Mucosa of stomach (tissue), 1 donor: Measurements from ENCODE around the gene ZFP57.
"Not testable (repeated sequence)": the region's sequence is repeated elsewhere in the genome, so short reads cannot be mapped to it uniquely, and the experiment has no call there.

Experiments used
- H3K27me3 ChIP-seq: one replicate; pipeline ENCODE4 v1.7.0; 2013; ENCODE audit warnings: mild to moderate bottlenecking, low read length; ENCODE audit not compliant: control insufficient read depth, insufficient read depth
- H3K36me3 ChIP-seq: one replicate; pipeline ENCODE4 v1.7.0; 2013; ENCODE audit warnings: low read length; ENCODE audit not compliant: control insufficient read depth, insufficient read depth
- H3K4me1 ChIP-seq: one replicate; pipeline ENCODE4 v1.7.0; 2013; ENCODE audit warnings: mild to moderate bottlenecking, low read length; ENCODE audit not compliant: control insufficient read depth, insufficient read depth
- H3K4me3 ChIP-seq: one replicate; pipeline ENCODE4 v1.7.0; 2013; ENCODE audit warnings: low read length
- H3K9ac ChIP-seq: one replicate; pipeline ENCODE4 v1.7.0; 2013; ENCODE audit warnings: mild to moderate bottlenecking, low read length, moderate library complexity
- H3K9me3 ChIP-seq: one replicate; pipeline ENCODE4 v1.7.0; 2013; ENCODE audit warnings: mild to moderate bottlenecking, low read length, moderate library complexity; ENCODE audit not compliant: control insufficient read depth
- donor health status: Pancreatic carcinoma.

Gene ZFP57

DNA sequence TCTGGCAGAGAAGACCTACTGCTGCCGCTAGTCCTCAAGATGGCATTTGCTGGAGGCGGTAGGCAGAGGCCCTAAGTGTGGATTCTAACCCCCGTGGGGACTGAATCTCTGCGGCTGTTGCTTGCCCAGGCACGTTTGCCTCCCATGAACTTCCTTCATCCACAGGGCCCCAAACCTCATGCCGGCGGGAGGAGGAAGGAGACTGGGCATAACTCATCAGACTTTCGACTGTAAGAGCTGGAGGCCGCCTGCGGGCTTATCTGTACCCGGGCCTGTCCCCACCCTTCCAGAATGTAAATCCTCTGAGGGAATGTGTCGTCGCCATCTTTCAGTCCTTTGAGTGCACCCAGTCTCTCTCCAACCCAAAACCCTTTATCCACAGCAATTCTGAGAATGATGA is 990 bp downstream of the ZFP57 start:
- no peaks in the 10 kb centered on the region for H3K36me3 ChIP-seq
- no peak overlapping the region for H3K9ac ChIP-seq
- H3K4me3 ChIP-seq = no peak overlapping the region
- no peaks in the 10 kb centered on the region for H3K9me3 ChIP-seq
- no peaks in the 10 kb centered on the region for H3K4me1 ChIP-seq
- H3K27me3 ChIP-seq = peaks cover 12% of the 10 kb centered on the region

GRCh38 chr6:29678114-29678513 is 2.8 kb downstream of the ZFP57 start:
- no peak overlapping the region for H3K4me3 ChIP-seq
- peaks cover 8% of the 10 kb centered on the region for H3K27me3 ChIP-seq
- no peak overlapping the region for H3K9ac ChIP-seq
- H3K4me1 ChIP-seq = no peaks in the 10 kb centered on the region
- H3K9me3 ChIP-seq = no peaks in the 10 kb centered on the region
- no peaks in the 10 kb centered on the region for H3K36me3 ChIP-seq

DNA sequence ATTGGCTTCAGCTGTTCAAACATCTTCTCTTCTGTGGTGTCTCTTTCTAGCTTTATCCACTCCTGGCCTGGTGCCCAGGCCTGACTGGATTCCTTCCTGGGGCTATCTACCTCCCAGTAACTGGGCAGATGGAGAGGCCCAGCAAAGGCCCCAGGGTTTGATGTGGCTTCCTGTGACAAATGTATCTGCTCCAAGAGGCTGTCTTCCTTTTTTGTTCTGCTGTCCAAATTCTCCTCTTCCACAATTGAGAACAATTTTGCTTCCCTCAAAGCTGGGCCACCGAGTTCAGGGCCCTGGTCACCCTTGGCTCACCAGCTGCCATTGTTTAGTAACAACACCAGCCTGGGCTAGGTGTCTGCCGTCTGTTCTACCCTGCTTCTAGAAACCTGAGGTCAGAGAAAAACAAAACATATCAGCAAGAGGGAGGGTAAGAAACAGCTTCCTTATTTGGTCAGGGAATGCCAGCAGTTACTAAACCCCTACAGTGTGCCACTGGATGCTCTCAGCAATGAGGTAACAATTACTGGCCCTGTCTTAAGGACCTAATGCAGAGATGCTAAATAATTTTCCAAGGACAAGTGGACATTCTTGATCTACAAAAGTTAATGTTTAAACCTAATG is 3.9 kb downstream of the ZFP57 start:
- H3K4me1 ChIP-seq = no peaks in the 10 kb centered on the region
- no peak overlapping the region for H3K9ac ChIP-seq
- no peak overlapping the region for H3K4me3 ChIP-seq
- H3K9me3 ChIP-seq = no peaks in the 10 kb centered on the region
- H3K27me3 ChIP-seq = peaks cover 16% of the 10 kb centered on the region
- H3K36me3 ChIP-seq = no peaks in the 10 kb centered on the region

- Histone ChIP-seq H3K9me3 (no peaks in the 10 kb centered on the region), H3K4me1 (no peaks in the 10 kb centered on the region), H3K9ac (no peak overlapping the region), H3K36me3 (no peaks in the 10 kb centered on the region), H3K4me3 (no peak overlapping the region), H3K27me3 (peaks cover 13% of the 10 kb centered on the region)
Observed at GRCh38 chr6:29675561-29675960, 5.4 kb downstream of the ZFP57 start.

- H3K4me1 ChIP-seq = no peaks in the 10 kb centered on the region
Observed at GRCh38 chr6:29674008-29674407, 6.9 kb downstream of the ZFP57 start.

DNA sequence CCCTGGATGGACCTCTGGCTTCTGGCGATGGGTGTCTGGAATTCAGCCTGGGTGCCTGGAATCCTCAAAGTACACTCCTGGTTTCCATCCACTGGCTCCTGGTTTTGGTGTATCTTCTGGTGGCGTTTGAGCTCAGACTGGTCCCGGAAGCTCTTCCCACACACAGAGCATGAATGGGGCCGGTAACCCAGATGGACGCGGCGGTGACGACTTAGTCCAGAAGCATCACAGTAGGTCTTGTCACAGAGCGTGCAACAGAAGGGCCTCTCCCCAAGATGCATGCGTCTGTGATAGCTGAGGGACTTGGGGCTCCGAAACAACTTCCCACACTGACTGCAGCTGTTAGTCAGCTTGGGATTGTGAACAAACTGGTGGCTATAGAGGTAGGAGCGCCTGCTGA is 7.8 kb downstream of the ZFP57 start:
- no peaks in the 10 kb centered on the region for H3K9me3 ChIP-seq
- no peak overlapping the region for H3K9ac ChIP-seq
- H3K36me3 ChIP-seq = no peaks in the 10 kb centered on the region
- no peaks in the 10 kb centered on the region for H3K4me1 ChIP-seq
- H3K4me3 ChIP-seq = no peak overlapping the region
- H3K27me3 ChIP-seq = peaks cover 8% of the 10 kb centered on the region

More at GRCh38 chr6:29674008-29674407, 6.9 kb downstream of the ZFP57 start:
- no peaks in the 10 kb centered on the region for H3K9me3 ChIP-seq
- no peak overlapping the region for H3K9ac ChIP-seq
- H3K36me3 ChIP-seq = no peaks in the 10 kb centered on the region
- H3K4me3 ChIP-seq = no peak overlapping the region
- peaks cover 8% of the 10 kb centered on the region for H3K27me3 ChIP-seq

DNA sequence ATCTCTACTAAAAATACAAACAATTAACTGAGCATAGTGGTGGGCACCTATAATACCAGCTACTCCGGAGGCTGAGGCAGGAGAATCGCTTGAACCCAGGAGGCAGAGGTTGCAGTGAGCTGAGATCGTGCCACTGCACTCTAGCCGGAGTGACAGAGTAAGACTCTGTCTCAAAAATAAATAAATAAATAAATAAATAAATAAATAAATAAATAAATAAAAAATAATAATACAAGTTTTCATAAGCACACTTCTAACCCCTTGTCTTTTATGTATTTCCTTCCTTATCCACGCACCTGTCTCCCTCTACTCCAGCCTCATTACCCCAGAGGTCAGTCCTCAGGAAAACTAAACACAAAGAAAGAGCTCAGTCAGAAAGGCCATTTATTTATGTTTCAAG is 8.8 kb downstream of the ZFP57 start:
- not testable (repeated sequence) for H3K9me3 ChIP-seq, H3K27me3 ChIP-seq, H3K9ac ChIP-seq, H3K4me3 ChIP-seq, H3K36me3 ChIP-seq, H3K4me1 ChIP-seq

DNA sequence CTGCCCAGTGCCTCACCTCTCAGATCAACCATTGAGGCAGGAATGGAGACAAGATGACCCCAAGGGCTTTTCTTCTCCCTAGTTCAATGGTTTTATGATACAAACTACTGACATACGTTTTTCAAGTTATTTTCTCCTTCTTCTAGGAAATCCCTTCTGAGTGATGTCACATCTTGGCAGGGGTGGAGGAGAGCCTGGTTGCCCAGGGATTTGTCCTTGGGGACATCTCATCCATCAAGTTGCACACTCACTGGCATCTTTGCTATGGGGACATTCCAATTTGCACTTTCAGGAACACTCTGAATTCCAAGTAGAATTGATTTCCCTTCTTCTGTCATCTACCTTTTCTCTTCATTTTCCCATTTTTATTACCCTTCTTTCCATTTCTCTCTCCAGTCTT is 9.9 kb downstream of the ZFP57 start:
- Histone ChIP-seq H3K27me3 (peaks cover 8% of the 10 kb centered on the region), H3K9ac (no peak overlapping the region), H3K4me3 (no peak overlapping the region), H3K36me3 (no peaks in the 10 kb centered on the region), H3K4me1 (no peaks in the 10 kb centered on the region), H3K9me3 (no peaks in the 10 kb centered on the region)

GRCh38 chr6:29667158-29667557 is 13.8 kb downstream of the ZFP57 start:
- no peaks in the 10 kb centered on the region for H3K4me1 ChIP-seq
- H3K9ac ChIP-seq = no peak overlapping the region
- H3K36me3 ChIP-seq = no peaks in the 10 kb centered on the region
- peaks cover 5% of the 10 kb centered on the region for H3K27me3 ChIP-seq
- no peaks in the 10 kb centered on the region for H3K9me3 ChIP-seq
- no peak overlapping the region for H3K4me3 ChIP-seq

DNA sequence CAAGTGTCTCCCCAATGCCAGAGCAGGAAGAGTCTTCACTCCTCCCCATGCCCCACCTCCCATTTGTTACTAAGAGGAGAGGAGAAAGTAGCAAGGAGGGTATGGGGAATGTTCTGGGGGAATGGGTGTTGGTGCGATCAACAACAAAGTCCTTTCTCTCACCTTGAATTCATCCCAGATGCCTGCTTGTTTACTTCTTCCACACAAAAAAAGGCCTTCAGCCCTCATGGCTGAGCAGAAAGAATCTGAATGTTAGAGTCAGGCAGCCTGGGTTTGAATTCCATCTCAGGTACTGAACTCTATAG is 14.2 kb downstream of the ZFP57 start:
- Histone ChIP-seq H3K4me1 (no peaks in the 10 kb centered on the region), H3K9ac (no peak overlapping the region), H3K36me3 (no peaks in the 10 kb centered on the region), H3K9me3 (no peaks in the 10 kb centered on the region), H3K27me3 (peaks cover 5% of the 10 kb centered on the region), H3K4me3 (no peak overlapping the region)

DNA sequence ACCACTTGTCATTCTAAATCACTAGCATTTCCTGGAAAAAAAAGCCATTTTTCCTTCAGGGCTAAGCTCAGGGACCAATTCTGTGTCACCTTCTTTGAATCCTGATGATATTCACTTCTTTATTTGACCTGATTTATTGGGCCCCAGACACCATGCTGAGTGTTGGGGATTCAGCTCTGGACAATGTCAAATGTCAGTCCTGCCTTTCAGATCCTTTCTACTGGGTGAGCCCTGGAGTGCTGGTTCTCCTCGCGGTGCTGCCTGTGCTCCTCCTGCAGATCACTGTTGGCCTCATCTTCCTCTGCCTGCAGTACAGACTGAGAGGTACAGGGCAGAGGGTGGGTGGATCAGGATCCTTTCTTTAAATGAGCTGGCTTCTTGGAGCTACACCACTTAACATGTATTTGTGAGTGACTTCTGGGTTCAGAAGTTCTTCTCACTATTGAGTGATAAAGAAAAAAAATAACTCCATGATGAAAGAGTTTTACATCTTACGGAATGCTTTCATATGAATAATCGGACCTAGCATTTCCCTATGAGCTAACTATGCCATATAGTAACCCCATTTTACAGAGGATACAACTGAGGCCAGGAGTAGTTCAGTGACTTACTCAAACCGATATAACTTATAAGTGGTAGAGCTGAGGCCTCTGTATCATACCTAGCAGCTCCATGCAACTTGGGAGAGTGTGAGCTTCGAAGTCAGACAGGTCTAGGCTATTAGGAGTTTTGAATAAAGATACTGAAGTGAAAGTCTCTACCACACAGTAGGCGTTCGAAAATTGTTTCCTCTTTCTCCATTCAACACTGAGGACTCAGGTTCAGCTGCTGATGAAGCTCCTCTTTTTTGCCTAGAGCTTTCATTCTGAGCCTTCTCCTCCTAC is 14.8 kb downstream of the ZFP57 start:
- no peak overlapping the region for H3K4me3 ChIP-seq
- no peaks in the 10 kb centered on the region for H3K4me1 ChIP-seq
- no peaks in the 10 kb centered on the region for H3K9me3 ChIP-seq
- no peak overlapping the region for H3K9ac ChIP-seq
- H3K27me3 ChIP-seq = peaks cover 5% of the 10 kb centered on the region
- no peaks in the 10 kb centered on the region for H3K36me3 ChIP-seq

GRCh38 chr6:29663300-29664042 is 17.5 kb downstream of the ZFP57 start:
- H3K36me3 ChIP-seq = no peaks in the 10 kb centered on the region
- no peaks in the 10 kb centered on the region for H3K4me1 ChIP-seq
- H3K27me3 ChIP-seq = peaks cover 5% of the 10 kb centered on the region
- no peaks in the 10 kb centered on the region for H3K9me3 ChIP-seq
- H3K4me3 ChIP-seq = no peak overlapping the region
- no peak overlapping the region for H3K9ac ChIP-seq
